ENCODE measurements around the gene SON.
"Not testable (repeated sequence)": the region's sequence is repeated elsewhere in the genome, so short reads cannot be mapped to it uniquely, and the experiment has no call there.

The SON gene

DNA sequence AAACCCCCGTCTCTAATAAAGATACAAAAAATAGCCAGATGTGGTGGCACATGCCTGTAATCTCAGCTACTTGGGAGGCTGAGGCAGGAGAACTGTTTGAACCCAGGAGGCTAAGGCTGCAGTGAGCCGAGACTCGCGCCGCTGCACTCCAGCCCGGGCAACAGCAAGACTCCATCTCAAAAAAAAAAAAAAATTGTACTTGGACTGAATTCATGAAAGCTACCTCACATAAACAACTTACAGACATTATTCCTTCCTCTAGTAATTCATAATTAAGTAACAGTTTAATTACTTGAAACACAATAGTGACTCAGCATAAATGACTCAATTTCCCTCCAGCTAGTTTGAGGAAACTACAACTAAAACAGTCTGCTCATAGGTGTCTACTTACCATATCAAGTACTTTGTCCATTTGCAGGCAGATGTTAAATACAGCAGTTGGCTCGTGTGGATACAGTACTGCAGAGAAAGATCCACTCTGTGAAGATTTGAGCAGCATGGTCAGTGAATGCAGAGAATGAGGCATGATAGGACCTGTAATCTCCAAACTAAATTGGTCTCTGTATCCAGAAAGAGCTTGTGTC is 36.2 kb downstream of the SON start:
- Histone ChIP-seq H3K9me3 (ENCODE audit: low read length) (no peaks in the 10 kb centered on the region), H3K9ac (ENCODE audit: low read length) (no peak overlapping the region), H3K4me3 (ENCODE audit: low read depth in 1 of 2, low read length in 2 of 2) (no peak overlapping the region), H3K36me3 (ENCODE audit: insufficient read depth, low read length) (peaks cover 28% of the 10 kb centered on the region), H3K27me3 (ENCODE audit: control insufficient read depth in 1 of 2, insufficient read depth in 2 of 2, low read length in 2 of 2) (no peaks in the 10 kb centered on the region), H3K27ac (ENCODE audit: low read depth, low read length) (no peak overlapping the region), H3K4me1 (ENCODE audit: insufficient read depth, low read length) (no peaks in the 10 kb centered on the region)

DNA sequence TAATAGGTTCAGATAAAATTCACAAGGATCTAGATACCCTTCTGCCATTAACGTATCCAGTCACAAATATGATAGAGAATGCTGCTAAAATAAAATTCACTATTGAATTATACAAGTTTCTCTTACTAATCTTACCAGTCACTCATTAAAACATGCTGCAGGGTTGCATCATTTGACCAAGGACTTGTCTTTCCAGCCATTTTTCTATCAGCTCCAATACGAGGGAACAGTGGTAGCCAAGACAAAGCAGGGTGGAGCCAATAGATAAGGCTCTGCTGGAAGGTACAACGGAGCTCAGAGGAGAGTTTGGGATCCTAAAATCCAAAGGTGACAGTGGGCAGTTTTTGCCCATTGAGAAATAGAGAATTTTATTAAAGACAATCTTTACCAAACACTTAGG is 41.6 kb downstream of the SON start:
- Histone ChIP-seq H3K9me3 (ENCODE audit: low read length) (no peaks in the 10 kb centered on the region), H3K36me3 (ENCODE audit: insufficient read depth, low read length) (no peaks in the 10 kb centered on the region), H3K4me3 (ENCODE audit: low read depth in 1 of 2, low read length in 2 of 2) (no peak overlapping the region), H3K27me3 (ENCODE audit: control insufficient read depth in 1 of 2, insufficient read depth in 2 of 2, low read length in 2 of 2) (no peaks in the 10 kb centered on the region), H3K9ac (ENCODE audit: low read length) (no peak overlapping the region), H3K4me1 (ENCODE audit: insufficient read depth, low read length) (peaks cover 9% of the 10 kb centered on the region), H3K27ac (ENCODE audit: low read depth, low read length) (no peak overlapping the region)

DNA sequence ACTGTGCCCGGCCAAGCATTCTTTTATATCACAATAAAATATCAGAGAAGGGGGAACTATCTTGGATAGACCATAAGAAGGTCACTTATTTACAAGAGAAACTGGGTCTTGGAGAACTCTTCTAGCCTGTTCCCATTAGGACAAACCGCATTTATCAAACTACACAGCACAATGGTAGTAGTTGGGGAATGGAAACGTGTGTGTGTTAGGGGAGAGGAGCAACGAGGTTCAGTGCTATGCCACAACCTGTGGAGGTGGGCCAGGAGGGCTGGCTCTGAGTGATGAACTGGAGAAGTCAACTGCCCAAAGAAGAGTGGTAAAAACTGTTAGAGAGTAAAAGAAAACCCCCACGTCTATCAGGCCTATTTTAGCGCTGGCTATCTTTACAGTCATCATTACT is 44.1 kb downstream of the SON start:
- Histone ChIP-seq H3K36me3 (ENCODE audit: insufficient read depth, low read length) (no peaks in the 10 kb centered on the region), H3K4me3 (ENCODE audit: low read depth in 1 of 2, low read length in 2 of 2) (no peak overlapping the region), H3K9ac (ENCODE audit: low read length) (no peak overlapping the region), H3K27ac (ENCODE audit: low read depth, low read length) (no peak overlapping the region), H3K4me1 (ENCODE audit: insufficient read depth, low read length) (peaks cover 9% of the 10 kb centered on the region), H3K27me3 (ENCODE audit: control insufficient read depth in 1 of 2, insufficient read depth in 2 of 2, low read length in 2 of 2) (no peaks in the 10 kb centered on the region), H3K9me3 (ENCODE audit: low read length) (no peaks in the 10 kb centered on the region)

DNA sequence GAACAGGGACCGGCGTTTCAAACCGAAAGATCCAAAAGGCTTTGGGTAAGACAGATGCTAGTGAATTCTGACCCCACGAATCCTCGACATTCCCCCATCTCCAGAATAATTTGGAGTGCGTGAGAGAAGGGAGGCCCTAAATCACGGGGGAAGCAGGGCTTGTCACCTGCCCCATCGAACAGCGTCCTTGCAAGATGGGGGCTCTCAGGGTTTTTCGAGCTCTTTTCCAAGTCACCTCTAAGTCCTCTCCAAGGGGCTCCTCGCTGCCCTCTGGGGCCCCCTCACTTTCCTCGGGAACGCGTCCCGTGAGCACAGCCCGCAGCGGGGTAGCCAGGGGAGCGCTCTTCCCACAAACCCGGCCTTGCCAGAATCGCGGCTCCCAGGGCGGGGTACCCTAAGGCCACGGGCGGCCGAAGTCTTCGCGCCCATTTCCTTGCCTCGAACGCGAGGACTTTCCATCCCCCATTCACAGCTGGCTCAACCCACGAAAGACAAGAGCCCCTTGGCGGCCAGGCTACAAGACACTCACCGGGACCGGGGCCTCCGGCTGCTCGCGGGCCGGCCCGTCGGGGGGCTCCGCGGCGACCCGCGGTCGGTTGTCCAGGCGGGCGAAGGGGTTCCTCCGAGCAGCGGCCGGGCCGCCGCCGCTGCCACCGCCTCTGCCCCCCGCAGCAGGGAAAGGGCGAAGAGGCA is 45.1 kb downstream of the SON start:
- Histone ChIP-seq H3K36me3 (ENCODE audit: insufficient read depth, low read length) (no peaks in the 10 kb centered on the region), H3K27me3 (ENCODE audit: control insufficient read depth in 1 of 2, insufficient read depth in 2 of 2, low read length in 2 of 2) (no peaks in the 10 kb centered on the region), H3K4me1 (ENCODE audit: insufficient read depth, low read length) (peaks cover 9% of the 10 kb centered on the region), H3K9ac (ENCODE audit: low read length) (peak overlapping the region; percentile 68), H3K4me3 (ENCODE audit: low read depth in 1 of 2, low read length in 2 of 2) (peak overlapping the region; percentile 75 to 96), H3K9me3 (ENCODE audit: low read length) (no peaks in the 10 kb centered on the region), H3K27ac (ENCODE audit: low read depth, low read length) (peak overlapping the region; percentile 53)

DNA sequence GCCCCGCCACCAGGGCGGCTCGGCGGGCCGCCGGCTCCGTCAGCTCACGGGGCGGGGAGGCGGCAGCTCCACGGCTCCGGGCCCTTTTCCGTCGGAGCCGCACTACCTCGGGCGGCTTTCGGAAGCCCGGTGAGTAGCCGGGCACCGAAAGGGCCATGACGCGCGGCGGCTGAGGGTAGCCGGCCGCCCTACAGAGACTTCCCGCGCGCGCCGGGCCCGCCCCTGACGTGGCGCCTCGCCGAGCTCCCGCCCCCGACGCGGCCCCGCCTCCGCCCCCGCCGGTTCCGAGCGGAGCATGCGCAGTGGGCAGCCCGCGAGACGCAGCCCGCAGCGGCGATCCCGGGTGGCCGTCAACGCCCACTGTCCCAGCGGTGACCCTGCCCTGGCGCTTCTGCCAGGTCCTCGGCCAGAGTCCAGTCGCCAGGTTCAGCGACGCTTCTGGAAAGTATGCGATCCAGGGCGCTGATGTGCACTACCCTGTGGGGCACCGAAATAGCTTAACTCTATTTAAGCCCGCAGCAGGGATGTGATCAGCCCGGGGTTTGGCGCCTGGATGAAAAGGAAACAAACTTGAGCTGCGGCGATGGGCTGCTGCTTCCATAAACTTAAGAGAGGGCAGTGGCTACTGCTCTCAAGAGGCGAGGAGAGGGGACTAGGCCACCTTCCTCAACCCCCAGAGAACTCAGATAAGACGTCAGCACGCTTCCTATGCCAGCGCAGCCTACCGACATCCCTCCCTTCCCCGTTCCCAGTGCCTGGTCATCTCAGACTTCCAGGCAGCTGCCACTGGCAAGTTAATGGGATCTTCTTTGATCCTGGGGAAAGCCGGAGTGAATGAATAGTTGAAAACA is 45.9 kb downstream of the SON start, which contains the start of gene DONSON:
Gene DONSON (minus strand): TSS at position 200 of the 851 bp plus-strand sequence. CDS start 43 bp downstream, at position 157.
- H3K9me3 ChIP-seq (ENCODE audit: low read length), result no peaks in the 10 kb centered on the region
- H3K27me3 ChIP-seq (ENCODE audit: control insufficient read depth in 1 of 2, insufficient read depth in 2 of 2, low read length in 2 of 2), result no peaks in the 10 kb centered on the region
- H3K4me3 ChIP-seq (ENCODE audit: low read depth in 1 of 2, low read length in 2 of 2), result peak within 1 kb of the TSS; percentile 75 to 96
- H3K27ac ChIP-seq (ENCODE audit: low read depth, low read length), result peak within 1 kb of the TSS; percentile 84
- H3K9ac ChIP-seq (ENCODE audit: low read length), result peak within 1 kb of the TSS; percentile 86
- peaks cover 9% of the 10 kb centered on the region for H3K4me1 ChIP-seq (ENCODE audit: insufficient read depth, low read length)
- no peaks in the 10 kb centered on the region for H3K36me3 ChIP-seq (ENCODE audit: insufficient read depth, low read length)

DNA sequence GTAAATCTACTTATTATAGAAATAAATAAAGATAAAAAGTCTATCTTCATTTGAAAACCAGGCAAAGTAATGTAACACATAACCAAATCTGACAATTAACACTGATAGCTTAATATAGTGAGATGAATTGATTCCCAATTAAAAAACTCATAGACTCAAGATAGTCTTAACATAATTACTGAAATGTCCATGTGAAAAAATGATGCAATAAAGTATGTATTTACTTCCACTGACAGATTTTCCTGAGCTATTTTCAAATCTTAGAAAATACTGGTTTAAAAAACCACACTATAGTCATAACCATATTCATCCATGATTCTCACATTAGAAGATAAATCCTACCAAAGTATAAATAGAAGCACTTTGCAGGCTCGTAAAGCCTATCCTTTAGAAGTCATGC is 55.2 kb downstream of the SON start:
- peaks cover 55% of the 10 kb centered on the region for H3K36me3 ChIP-seq (ENCODE audit: insufficient read depth, low read length)
- no peaks in the 10 kb centered on the region for H3K9me3 ChIP-seq (ENCODE audit: low read length)
- H3K4me3 ChIP-seq (ENCODE audit: low read depth in 1 of 2, low read length in 2 of 2), result no peak overlapping the region
- no peak overlapping the region for H3K27ac ChIP-seq (ENCODE audit: low read depth, low read length)
- H3K27me3 ChIP-seq (ENCODE audit: control insufficient read depth in 1 of 2, insufficient read depth in 2 of 2, low read length in 2 of 2), result no peaks in the 10 kb centered on the region
- no peak overlapping the region for H3K9ac ChIP-seq (ENCODE audit: low read length)
- no peaks in the 10 kb centered on the region for H3K4me1 ChIP-seq (ENCODE audit: insufficient read depth, low read length)

DNA sequence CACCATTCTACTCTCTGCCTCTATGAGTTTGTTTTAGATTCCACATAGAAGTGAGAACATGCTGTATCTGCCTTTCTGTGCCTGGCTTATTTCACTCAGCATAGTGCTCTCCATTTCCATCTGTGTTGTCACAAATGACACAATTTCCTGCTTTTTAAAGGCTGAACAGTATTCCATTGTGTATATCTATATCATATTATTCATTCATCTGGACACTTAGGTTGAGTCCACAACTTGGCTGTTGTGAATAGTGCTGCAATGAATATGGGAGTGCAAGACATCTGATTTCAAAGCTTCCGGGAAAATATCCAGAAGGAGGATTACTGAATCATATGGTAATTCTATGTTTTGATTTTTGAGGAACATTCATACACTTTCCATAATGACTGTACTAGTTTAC is 65.7 kb downstream of the SON start:
- Histone ChIP-seq H3K9ac (ENCODE audit: low read length) (no peak overlapping the region), H3K9me3 (ENCODE audit: low read length) (no peaks in the 10 kb centered on the region), H3K27me3 (ENCODE audit: control insufficient read depth in 1 of 2, insufficient read depth in 2 of 2, low read length in 2 of 2) (no peaks in the 10 kb centered on the region), H3K4me1 (ENCODE audit: insufficient read depth, low read length) (no peaks in the 10 kb centered on the region), H3K27ac (ENCODE audit: low read depth, low read length) (no peak overlapping the region), H3K4me3 (ENCODE audit: low read depth in 1 of 2, low read length in 2 of 2) (no peak overlapping the region), H3K36me3 (ENCODE audit: insufficient read depth, low read length) (peaks cover 24% of the 10 kb centered on the region)

DNA sequence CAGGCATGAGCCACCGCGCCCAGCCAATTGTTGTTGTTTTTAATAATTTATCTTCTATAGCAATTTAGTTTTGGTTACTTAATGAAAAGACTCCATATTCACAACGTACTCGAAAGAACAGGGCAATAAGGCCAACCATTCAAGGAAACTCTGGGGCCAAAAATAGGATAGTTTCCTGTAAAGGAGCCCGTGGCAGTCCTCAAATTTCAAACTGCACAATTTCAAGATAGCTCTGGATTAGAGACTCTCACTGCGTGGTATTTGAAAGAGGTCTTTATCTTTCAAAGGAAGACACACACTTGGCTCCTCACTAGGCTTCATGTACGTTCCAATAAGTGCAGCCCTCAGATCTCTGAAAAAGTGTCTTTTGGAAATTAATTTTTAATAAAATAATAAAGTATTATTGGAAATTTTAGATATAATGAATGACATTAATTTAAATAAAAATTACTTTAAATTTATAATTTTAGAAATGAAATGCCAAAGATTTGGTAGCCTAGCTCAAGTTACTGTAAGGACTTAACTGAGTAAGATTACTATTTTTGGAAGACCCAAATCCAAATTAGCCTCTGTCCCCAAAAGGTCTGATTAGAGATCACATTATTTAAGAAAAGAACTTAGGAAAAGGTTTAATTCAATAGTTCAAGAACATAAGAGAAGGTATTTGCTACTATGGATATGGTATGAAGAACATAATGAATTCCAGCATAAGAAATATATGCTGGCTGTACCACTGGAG is 68.3 kb downstream of the SON start:
- H3K9me3 ChIP-seq (ENCODE audit: low read length), result no peaks in the 10 kb centered on the region
- no peak overlapping the region for H3K27ac ChIP-seq (ENCODE audit: low read depth, low read length)
- H3K9ac ChIP-seq (ENCODE audit: low read length), result no peak overlapping the region
- H3K36me3 ChIP-seq (ENCODE audit: insufficient read depth, low read length), result peaks cover 22% of the 10 kb centered on the region
- H3K4me3 ChIP-seq (ENCODE audit: low read depth in 1 of 2, low read length in 2 of 2), result no peak overlapping the region
- no peaks in the 10 kb centered on the region for H3K4me1 ChIP-seq (ENCODE audit: insufficient read depth, low read length)
- H3K27me3 ChIP-seq (ENCODE audit: control insufficient read depth in 1 of 2, insufficient read depth in 2 of 2, low read length in 2 of 2), result no peaks in the 10 kb centered on the region

DNA sequence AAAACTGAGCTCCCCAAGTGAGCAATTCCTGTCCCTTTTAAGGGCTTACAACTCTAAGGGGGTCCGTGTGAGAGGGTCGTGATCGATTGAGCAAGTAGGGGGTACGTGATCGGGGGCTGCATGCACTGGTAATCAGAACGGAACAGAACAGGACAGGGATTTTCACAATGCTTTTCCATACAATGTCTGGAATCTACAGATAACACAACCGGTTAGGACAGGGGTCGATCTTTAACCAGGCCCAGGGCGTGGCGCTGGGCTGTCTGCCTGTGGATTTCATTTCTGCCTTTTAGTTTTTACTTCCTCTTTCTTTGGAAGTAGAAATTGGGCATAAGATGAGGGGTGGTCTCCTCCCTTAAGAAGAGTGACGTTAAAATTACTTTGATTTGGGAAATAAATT is 74.7 kb downstream of the SON start:
- H3K36me3 ChIP-seq (ENCODE audit: insufficient read depth, low read length), result peaks cover 21% of the 10 kb centered on the region
- not testable (repeated sequence) for H3K9ac ChIP-seq (ENCODE audit: low read length); H3K27me3 ChIP-seq (ENCODE audit: control insufficient read depth in 1 of 2, insufficient read depth in 2 of 2, low read length in 2 of 2); H3K4me1 ChIP-seq (ENCODE audit: insufficient read depth, low read length); H3K9me3 ChIP-seq (ENCODE audit: low read length); H3K4me3 ChIP-seq (ENCODE audit: low read depth in 1 of 2, low read length in 2 of 2); H3K27ac ChIP-seq (ENCODE audit: low read depth, low read length)

DNA sequence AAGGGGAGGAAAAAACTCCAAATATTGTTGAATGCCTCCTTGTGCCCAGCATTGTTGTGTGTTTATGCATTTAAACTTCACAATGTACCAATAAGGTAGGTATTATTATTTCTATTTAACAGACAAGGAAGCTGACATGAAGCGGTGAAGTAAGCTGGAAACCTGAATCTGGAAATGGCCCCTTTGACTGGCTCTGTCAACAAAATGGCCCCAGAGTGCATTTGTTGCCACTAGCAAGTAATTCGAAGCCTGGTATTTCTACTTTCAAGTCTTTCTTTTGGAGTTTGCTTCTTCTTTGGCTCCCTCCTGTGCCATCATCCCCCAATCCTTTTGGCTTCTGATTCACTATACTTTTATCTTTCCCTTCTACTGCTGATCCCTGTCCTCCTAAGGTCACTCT is 75.6 kb downstream of the SON start:
- Histone ChIP-seq H3K9ac (ENCODE audit: low read length) (no peak overlapping the region), H3K4me1 (ENCODE audit: insufficient read depth, low read length) (no peaks in the 10 kb centered on the region), H3K4me3 (ENCODE audit: low read depth in 1 of 2, low read length in 2 of 2) (no peak overlapping the region), H3K36me3 (ENCODE audit: insufficient read depth, low read length) (peaks cover 14% of the 10 kb centered on the region), H3K27ac (ENCODE audit: low read depth, low read length) (no peak overlapping the region), H3K27me3 (ENCODE audit: control insufficient read depth in 1 of 2, insufficient read depth in 2 of 2, low read length in 2 of 2) (no peaks in the 10 kb centered on the region), H3K9me3 (ENCODE audit: low read length) (no peaks in the 10 kb centered on the region)

DNA sequence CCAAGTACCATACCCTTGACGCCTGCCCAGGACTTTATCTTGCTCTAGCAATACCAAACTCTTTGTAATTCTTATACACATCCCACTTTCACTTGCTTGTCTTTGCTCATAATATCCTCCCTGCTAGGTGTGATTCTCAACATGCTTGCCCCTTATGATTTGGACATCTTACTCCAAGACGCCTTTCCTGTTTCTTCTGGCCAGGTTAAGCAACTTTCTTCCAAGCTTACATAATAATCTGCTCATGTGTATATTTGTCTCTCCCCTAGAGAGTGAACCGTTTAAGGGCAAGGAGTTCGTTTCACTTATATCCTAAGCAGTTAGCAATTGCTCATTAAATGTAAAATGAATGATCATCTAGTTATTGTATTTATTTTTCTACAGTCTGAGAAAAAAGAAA is 76.9 kb downstream of the SON start:
- Histone ChIP-seq H3K27me3 (ENCODE audit: control insufficient read depth in 1 of 2, insufficient read depth in 2 of 2, low read length in 2 of 2) (no peaks in the 10 kb centered on the region), H3K4me1 (ENCODE audit: insufficient read depth, low read length) (no peaks in the 10 kb centered on the region)

More for the DNA sequence above, 76.9 kb downstream of the SON start:
- Histone ChIP-seq H3K9me3 (ENCODE audit: low read length) (no peaks in the 10 kb centered on the region), H3K27ac (ENCODE audit: low read depth, low read length) (no peak overlapping the region), H3K36me3 (ENCODE audit: insufficient read depth, low read length) (peaks cover 14% of the 10 kb centered on the region), H3K4me3 (ENCODE audit: low read depth in 1 of 2, low read length in 2 of 2) (no peak overlapping the region), H3K9ac (ENCODE audit: low read length) (no peak overlapping the region)
